Astrocyte of the hippocampus (primary cell): Measurements from ENCODE around the gene TEKT2.

Experiments
- DNase-seq: peaks from one replicate; pipeline ENCODE4 v3.0.0; 2011; ENCODE audit warnings: low read depth, low spot score

TEKT2 gene

GRCh38 chr1:36106269-36106668, 22.4 kb downstream of the TEKT2 start:
- DNase-seq = no peak

GRCh38 chr1:36107394-36107793, 23.5 kb downstream of the TEKT2 start:
- DNase-seq = no peak

- DNase-seq = peak; percentile 53
These were observed 24.4 kb downstream of the TEKT2 start for GRCh38 chr1:36108314-36108713.

- DNase-seq = peak; percentile 94
These were observed 25.3 kb downstream of the TEKT2 start for GRCh38 chr1:36109041-36109679.

GRCh38 chr1:36111151-36111550, 27.3 kb downstream of the TEKT2 start:
- no peak for DNase-seq

GRCh38 chr1:36112823-36113222, 28.9 kb downstream of the TEKT2 start:
- no peak for DNase-seq

GRCh38 chr1:36114371-36114770, 30.5 kb downstream of the TEKT2 start:
- DNase-seq = no peak

GRCh38 chr1:36115200-36115669, 31.3 kb downstream of the TEKT2 start:
- DNase-seq = peak; percentile 97

GRCh38 chr1:36115931-36116330, 32.0 kb downstream of the TEKT2 start:
- DNase-seq = peak; percentile 60

- no peak for DNase-seq
These were observed 33.0 kb downstream of the TEKT2 start for GRCh38 chr1:36116901-36117300.

- DNase-seq = no peak
These were observed 34.7 kb downstream of the TEKT2 start for GRCh38 chr1:36118447-36119204.

GRCh38 chr1:36119456-36119855, 35.6 kb downstream of the TEKT2 start:
- peak; percentile 67 for DNase-seq

- DNase-seq = no peak
These were observed 38.5 kb downstream of the TEKT2 start for GRCh38 chr1:36122062-36123030.

GRCh38 chr1:36123356-36123755, 39.5 kb downstream of the TEKT2 start:
- no peak for DNase-seq

GRCh38 chr1:36124404-36125128, 40.7 kb downstream of the TEKT2 start:
- DNase-seq = no peak

GRCh38 chr1:36125129-36125991, 41.5 kb downstream of the TEKT2 start, which contains the start of gene COL8A2:
COL8A2 (minus strand) TSS chr1:36125222; CDS start chr1:36100242, 24,980 bp downstream.
- DNase-seq = peak; percentile 47

GRCh38 chr1:36126005-36126716, 42.3 kb downstream of the TEKT2 start:
- no peak for DNase-seq

GRCh38 chr1:36126797-36127500, 43.1 kb downstream of the TEKT2 start:
- no peak for DNase-seq
